Glomerular endothelial cell (primary cell): ENCODE results near the gene MBD6. TPM values are rescaled to one million over a fixed set of nuclear protein-coding genes. Genes with fewer than 3 reads are reported as not detected.
"Not testable (repeated sequence)": the region's sequence is repeated elsewhere in the genome, so short reads cannot be mapped to it uniquely, and the experiment has no call there.

Experiments
- DNase-seq: peaks from one replicate; pipeline ENCODE4 v3.0.0-alpha.2; 2011; ENCODE audit warnings: low read depth, low spot score; ENCODE audit errors: extremely low read depth
- total RNA-seq: library from RNA; depleted of rRNA; stranded (reverse); fragments of >200 nt; gene quantifications from 2 replicates; pipeline ENCODE4 v1.2.3, GENCODE V29; 2015

The MBD6 gene
- total RNA-seq, 1 donor from 2014 or later: 28.4 TPM

DNA sequence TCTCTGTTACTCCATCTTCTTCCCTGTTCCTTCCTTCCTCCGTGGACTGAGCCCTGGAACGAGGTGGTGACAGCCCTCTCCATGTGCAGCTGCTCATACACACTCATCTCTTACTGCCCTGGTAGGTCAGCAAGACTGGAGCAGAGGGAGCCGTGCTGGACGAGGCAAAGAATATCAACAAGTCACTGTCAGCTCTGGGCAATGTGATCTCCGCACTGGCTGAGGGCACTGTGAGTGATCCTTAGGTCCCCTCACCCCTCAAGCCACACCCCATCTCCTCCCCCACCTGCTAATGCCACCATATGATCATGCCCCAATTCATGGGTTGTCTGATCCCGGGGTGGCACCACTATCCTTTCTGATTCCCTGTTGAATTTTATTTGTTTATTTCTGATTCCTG is 46.2 kb downstream of the MBD6 start:
- no peak for DNase-seq

DNA sequence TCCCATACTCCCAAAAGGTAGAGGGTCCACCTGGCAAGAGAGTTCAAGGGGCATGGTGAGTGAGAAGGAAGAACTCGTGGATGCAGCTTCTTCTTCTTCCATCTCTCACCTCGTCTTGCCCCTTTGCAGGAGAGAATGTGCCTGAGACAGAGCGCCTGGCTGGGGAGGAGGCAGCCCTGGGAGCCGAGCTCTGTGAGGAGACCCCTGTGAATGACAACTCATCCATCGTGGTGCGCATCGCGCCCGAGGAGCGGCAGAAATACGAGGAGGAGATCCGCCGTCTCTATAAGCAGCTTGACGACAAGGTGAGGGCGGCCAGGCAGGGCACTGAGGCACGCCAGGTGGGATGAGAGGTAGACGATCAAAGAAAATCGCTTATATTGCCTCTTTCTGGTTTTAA is 47.2 kb downstream of the MBD6 start:
- no peak for DNase-seq

DNA sequence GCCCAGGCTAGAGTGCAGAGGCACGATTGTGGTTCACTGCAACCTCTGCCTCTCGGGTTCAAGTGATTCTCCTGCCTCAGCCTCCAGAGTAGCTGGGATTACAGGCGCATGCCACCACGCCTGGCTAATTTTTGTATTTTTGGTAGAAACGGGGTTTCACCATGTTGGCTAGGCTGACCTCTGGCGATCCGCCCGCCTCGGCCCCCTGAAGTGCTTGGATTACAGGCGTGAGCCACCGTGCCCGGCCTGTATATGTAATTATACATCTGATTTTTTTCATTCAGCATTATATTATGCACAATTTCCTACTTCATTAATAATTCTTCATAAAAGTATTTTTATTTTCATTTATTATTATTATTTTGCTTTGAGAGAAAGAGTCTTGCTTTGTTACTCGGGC is 47.8 kb downstream of the MBD6 start:
- DNase-seq: not testable (repeated sequence)

DNA sequence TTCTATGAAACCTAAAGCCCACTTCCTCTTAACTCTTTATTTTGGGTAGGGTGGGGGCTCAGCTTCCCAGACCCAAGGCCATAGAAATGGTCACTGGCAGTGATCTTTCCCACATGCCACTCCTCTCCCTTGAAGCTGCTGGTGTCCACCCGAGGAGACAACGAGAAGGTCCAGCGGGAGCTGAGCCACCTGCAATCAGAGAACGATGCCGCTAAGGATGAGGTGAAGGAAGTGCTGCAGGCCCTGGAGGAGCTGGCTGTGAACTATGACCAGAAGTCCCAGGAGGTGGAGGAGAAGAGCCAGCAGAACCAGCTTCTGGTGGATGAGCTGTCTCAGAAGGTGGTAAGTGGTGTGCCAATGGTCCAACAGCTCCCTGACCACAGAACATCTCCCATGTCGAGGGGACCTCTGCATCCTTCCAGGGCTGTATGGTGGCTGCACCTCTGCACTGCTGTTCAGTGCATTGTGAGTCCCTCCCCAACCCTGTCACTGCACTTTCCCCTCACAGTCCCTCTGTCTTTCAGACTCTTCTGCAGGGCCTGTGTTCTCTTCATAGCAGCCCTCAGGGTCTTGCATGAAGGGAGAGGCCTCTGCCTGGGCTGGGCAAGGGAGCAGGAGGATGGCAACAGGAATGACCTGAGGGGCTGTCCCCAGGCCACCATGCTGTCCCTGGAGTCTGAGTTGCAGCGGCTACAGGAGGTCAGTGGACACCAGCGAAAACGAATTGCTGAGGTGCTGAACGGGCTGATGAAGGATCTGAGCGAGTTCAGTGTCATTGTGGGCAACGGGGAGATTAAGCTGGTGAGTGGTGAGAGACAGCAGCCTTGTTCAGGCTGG is 49.5 kb downstream of the MBD6 start:
- DNase-seq: no peak

DNA sequence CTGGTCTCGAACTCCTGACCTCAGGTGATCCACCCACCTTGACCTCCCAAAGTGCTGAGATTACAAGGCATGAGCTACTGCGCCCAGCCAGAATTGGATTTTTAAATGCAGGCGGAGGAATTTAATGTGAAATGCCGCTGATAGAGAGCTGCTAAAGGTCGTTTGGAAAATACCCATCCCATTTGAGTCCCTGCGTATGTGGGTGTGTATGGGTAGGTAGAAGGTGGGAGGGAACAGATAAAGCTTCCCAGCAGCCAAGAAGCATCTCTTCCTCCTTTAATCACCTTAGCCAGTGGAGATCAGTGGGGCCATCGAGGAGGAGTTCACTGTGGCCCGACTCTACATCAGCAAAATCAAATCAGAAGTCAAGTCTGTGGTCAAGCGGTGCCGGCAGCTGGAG is 52.2 kb downstream of the MBD6 start:
- no peak for DNase-seq

DNA sequence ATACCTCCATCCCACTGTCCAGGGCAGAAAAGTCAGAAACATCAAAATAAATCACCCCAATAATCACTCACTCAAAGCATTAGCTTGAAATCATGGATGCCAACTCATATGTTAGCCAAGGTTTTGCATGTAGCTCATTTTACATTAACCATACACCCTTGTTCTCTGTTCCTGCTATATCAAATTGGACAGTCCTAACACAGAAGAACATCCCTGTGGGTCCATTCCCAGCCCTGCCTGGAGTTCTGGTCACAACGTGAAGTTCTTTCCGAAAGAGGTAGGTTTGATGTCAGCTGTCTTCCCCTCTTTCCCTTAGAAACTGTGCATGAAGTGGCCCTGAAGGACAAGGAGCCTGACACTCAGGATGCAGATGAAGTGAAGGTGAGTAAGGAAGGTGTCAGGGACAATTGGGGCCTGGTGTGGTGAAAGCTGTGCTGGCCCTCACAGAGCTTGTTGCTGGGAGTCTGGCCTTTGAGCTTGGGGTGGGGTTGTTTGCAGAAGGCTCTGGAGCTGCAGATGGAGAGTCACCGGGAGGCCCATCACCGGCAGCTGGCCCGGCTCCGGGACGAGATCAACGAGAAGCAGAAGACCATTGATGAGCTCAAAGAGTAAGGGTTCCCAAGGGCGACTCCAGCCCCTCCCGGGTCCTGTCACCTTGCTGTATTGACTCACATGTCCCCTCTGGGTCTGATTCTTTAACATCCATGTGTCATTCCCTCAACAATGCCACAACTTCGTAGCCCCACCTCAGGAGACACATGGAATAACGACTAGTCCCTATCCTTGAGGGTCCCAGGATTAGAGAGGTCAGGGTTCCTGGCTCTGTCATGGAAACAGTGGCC is 53.4 kb downstream of the MBD6 start:
- no peak for DNase-seq

DNA sequence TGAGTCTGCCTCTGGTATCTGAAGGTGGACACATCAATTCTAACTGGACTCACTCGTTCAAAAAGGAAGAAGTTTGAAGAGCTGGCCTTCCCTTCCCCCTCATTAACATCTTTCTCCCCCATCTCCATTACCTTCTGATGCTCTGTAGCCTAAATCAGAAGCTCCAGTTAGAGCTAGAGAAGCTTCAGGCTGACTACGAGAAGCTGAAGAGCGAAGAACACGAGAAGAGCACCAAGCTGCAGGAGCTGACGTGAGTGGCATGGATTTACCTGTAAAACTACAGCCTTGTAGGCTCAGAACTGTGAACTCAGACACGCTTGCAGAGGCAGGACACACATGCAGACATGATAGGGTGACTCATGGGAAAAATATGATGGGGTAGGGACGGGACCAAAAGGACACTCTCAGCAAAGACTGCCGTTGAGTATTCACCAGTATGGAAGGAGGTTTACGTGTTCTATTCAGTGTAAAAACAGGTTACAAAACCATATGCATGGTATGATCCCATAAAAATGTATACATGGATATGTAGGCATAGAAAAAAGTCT is 54.1 kb downstream of the MBD6 start:
- no peak for DNase-seq

DNA sequence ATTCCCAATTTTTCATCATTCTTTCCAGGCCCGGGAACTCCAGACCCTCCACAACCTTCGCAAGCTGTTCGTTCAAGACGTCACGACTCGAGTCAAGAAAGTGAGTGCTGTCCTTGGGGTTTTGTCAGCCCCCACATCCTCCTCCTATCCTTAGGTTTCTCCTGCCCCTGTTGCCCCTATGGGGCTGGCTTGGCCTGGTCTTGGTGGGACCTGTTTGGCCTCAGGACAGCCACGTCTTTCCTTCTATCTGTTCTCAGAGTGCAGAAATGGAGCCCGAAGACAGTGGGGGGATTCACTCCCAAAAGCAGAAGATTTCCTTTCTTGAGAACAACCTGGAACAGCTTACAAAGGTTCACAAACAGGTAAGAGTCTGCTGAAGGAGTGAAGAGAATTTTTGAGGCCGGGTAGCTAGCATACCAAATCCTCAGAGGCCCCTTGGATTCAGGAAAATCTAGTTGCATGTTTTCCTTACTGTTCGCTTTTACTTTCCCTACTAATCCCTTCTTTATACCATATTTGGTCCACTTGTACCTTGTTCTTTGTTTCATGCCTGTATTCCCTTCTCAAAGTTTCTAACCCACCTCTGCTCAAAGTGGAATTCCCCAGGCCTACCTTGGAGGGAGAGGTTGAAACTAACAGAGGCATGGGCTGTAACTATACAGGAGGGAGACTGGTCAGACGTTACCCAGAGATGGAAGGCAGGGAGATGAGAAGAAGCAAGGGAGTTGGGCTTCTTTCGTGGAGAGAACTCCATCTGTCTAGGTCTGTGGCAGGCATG is 55.5 kb downstream of the MBD6 start:
- DNase-seq: no peak

DNA sequence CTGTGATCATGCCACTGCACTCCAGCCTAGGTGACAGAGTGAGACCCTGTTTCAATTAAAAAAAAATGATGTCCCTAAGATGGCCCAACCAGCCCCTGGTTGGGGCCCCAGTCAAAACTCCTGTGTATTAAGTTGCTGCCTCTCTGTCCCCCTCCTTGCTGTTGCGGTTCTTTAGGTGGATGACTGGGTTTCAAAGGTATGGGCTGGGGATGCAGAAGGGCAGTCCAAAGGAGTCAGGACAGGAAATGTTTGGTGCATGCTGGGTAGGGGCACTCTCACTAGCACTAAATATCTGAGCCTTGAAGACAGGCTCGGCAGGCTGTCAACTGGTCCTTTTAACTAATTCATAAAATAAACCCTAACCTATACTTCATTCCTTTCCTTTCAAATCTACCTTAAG is 56.4 kb downstream of the MBD6 start:
- no peak for DNase-seq

Other genes starting within 250 kb of the MBD6 start
- 18.6 and 19.7 TPM in 2 replicates for gene R3HDM2, start 91.8 kb upstream of the MBD6 start, total RNA-seq
- gene INHBC, start 88.0 kb upstream of the MBD6 start, total RNA-seq: not detected in 2 replicates
- not detected in 2 replicates for gene INHBE, start 67.5 kb upstream of the MBD6 start, total RNA-seq
- 0.12 and 0.19 TPM in 2 replicates for gene GLI1, start 63.0 kb upstream of the MBD6 start, total RNA-seq
- gene ARHGAP9, start 43.0 kb upstream of the MBD6 start, total RNA-seq: 0.18 and 0.24 TPM in 2 replicates
- gene MARS1, start 34.8 kb upstream of the MBD6 start, total RNA-seq: 83.9 and 199 TPM in 2 replicates
- 14.0 and 19.1 TPM in 2 replicates for gene DDIT3, start 2.3 kb upstream of the MBD6 start, total RNA-seq
- 227 and 287 TPM in 2 replicates for gene DCTN2, start 24.4 kb downstream of the MBD6 start, total RNA-seq
- gene KIF5A, start 27.2 kb downstream of the MBD6 start, total RNA-seq: 0.06 and 0.10 TPM in 2 replicates
- gene PIP4K2C, start 68.4 kb downstream of the MBD6 start, total RNA-seq: 7.3 and 9.9 TPM in 2 replicates
- 4.2 and 4.8 TPM in 2 replicates for gene DTX3, start 82.0 kb downstream of the MBD6 start, total RNA-seq
- gene ARHGEF25, start 88.6 kb downstream of the MBD6 start, total RNA-seq: 1.4 and 2.0 TPM in 2 replicates
- gene B4GALNT1, start 110.4 kb downstream of the MBD6 start, total RNA-seq: 1.1 and 2.9 TPM in 2 replicates
- 241 and 260 TPM in 2 replicates for gene OS9, start 171.3 kb downstream of the MBD6 start, total RNA-seq
- gene AGAP2, start 215.9 kb downstream of the MBD6 start, total RNA-seq: 0.47 TPM in 1 of 2 replicates, not detected in the other
- gene TSPAN31, start 222.2 kb downstream of the MBD6 start, total RNA-seq: 38.0 and 57.3 TPM in 2 replicates
- gene CDK4, start 229.5 kb downstream of the MBD6 start, total RNA-seq: 160 and 197 TPM in 2 replicates
- gene MARCHF9, start 232.3 kb downstream of the MBD6 start, total RNA-seq: 6.9 and 8.6 TPM in 2 replicates
- 0.15 and 1.1 TPM in 2 replicates for gene CYP27B1, start 244.3 kb downstream of the MBD6 start, total RNA-seq
- 11.3 and 18.1 TPM in 2 replicates for gene METTL1, start 249.3 kb downstream of the MBD6 start, total RNA-seq
- gene EEF1AKMT3, start 249.8 kb downstream of the MBD6 start, total RNA-seq: 4.7 and 6.9 TPM in 2 replicates